Measurements from ENCODE around the gene TSC22D3.

DNA sequence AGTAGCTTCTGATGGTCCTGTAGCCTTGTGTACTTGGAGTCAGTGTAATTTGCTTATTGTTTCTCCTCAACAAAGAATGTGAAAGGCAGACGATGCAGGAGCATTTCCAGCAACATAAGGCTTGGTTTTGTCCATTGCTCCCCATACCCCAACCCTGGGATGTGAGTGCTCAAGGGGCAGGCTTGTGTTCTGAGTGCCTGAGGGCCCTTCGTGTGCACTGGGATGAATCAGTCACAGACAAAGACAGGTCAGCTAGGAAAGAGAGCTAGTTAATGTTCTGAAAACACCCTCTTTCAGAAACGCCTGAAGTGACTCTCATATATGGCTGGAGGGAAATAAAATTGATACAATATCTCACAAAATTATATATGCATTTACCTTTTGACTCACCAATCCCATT, 88.1 kb downstream of the TSC22D3 start:
- TF ChIP-seq CTCF (IDR thresholded peaks at IDR 0.05) (no peak), EZH2 (IDR thresholded peaks at IDR 0.05; ENCODE audit: borderline replicate concordance, insufficient read depth, low read depth, low read length, poor library complexity, severe bottlenecking) (no peak)
